SU-DHL-6 (cell line): ENCODE data around the gene LRRFIP2.

Experiments
- H2AFZ ChIP-seq: fragments of 200-600 bp; sonication (generic); 2 replicates; pipeline ENCODE4 v1.6.1; 2014; ENCODE audit warnings: low read depth, mild to moderate bottlenecking, moderate library complexity, mixed read lengths, antibody characterized with exemption, low read length; ENCODE audit not compliant: severe bottlenecking
- H3F3A ChIP-seq: fragments of 200-600 bp; shearing (Covaris generic); 2 replicates; pipeline ENCODE4 v1.6.0; 2016; ENCODE audit warnings: antibody characterized with exemption, mild to moderate bottlenecking; ENCODE audit not compliant: insufficient read depth
- H3K27ac ChIP-seq: fragments of 200-600 bp; sonication (generic); 2 replicates; pipeline ENCODE4 v1.5.1; 2016; ENCODE audit warnings: low read depth, mild to moderate bottlenecking, low read length, moderate library complexity, mixed read lengths
- H3K27me3 ChIP-seq: fragments of 200-600 bp; sonication (generic), shearing (Covaris generic); 2 replicates; pipeline ENCODE4 v1.6.0; 2014; ENCODE audit warnings: mild to moderate bottlenecking, low read length
- H3K36me3 ChIP-seq: fragments of 200-600 bp; sonication (generic); 2 replicates; pipeline ENCODE4 v1.6.1; 2014; ENCODE audit warnings: mild to moderate bottlenecking, low read length, mixed read lengths
- H3K4me2 ChIP-seq: fragments of 300-600, 200-600 bp; shearing (Covaris generic), sonication (generic); 2 replicates; pipeline ENCODE4 v1.6.0; 2014; ENCODE audit warnings: low read length, low read depth, mild to moderate bottlenecking; ENCODE audit not compliant: poor library complexity, severe bottlenecking
- H3K4me3 ChIP-seq: fragments of 200-600 bp; sonication (generic); 2 replicates; pipeline ENCODE4 v1.5.1; 2014; ENCODE audit warnings: antibody characterized with exemption, low read length, mild to moderate bottlenecking, mixed read lengths; ENCODE audit not compliant: insufficient read depth, poor library complexity, severe bottlenecking
- H3K79me2 ChIP-seq: fragments of 200-600 bp; sonication (generic); 2 replicates; pipeline ENCODE4 v1.6.1; 2014; ENCODE audit warnings: mild to moderate bottlenecking, low read length, moderate library complexity; ENCODE audit not compliant: insufficient read depth
- H3K9ac ChIP-seq: fragments of 200-600 bp; sonication (generic); 2 replicates; pipeline ENCODE4 v1.7.0; 2014; ENCODE audit warnings: mild to moderate bottlenecking, low read length
- H3K9me2 ChIP-seq: fragments of 200-600 bp; sonication (generic); replicated peaks from 2 replicates; pipeline ENCODE4 v1.6.1; 2014; ENCODE audit warnings: low read length; ENCODE audit not compliant: insufficient read depth
- H3K9me3 ChIP-seq: fragments of 200-600 bp; sonication (generic); 2 replicates; pipeline ENCODE4 v1.6.1; 2014; ENCODE audit warnings: low read length, mixed read lengths; ENCODE audit not compliant: insufficient read depth
- H4K20me1 ChIP-seq: fragments of 200-600 bp; sonication (generic); 2 replicates; pipeline ENCODE4 v1.6.1; 2014; ENCODE audit warnings: low read depth, mild to moderate bottlenecking, antibody characterized with exemption, low read length, moderate library complexity, mixed read lengths
- CTCF ChIP-seq: fragments of 200-600 bp; sonication (generic); IDR thresholded peaks from one replicate; pipeline ENCODE4 v1.5.1; 2017; ENCODE audit warnings: antibody characterized with exemption, mild to moderate bottlenecking, low read length, moderate library complexity; ENCODE audit not compliant: insufficient read depth, poor library complexity, severe bottlenecking
- EZH2phosphoT487 ChIP-seq: fragments of 200-600 bp; sonication (generic), shearing (Covaris generic); conservative IDR thresholded peaks from 2 replicates; pipeline ENCODE4 v1.6.1; 2018; ENCODE audit warnings: mild to moderate bottlenecking, antibody characterized with exemption, low read length, moderate library complexity, mixed read lengths

Gene LRRFIP2

GRCh38 chr3:37093481-37093880, 80.9 kb downstream of the LRRFIP2 start:
- no peak overlapping the region for H3K27ac ChIP-seq

GRCh38 chr3:37092484-37092883, 81.9 kb downstream of the LRRFIP2 start:
- no peaks in the 10 kb centered on the region for H3F3A ChIP-seq
- H3K9me2 ChIP-seq: no peaks in the 10 kb centered on the region
- no peak overlapping the region for H2AFZ ChIP-seq
- no peak overlapping the region for H3K9ac ChIP-seq
- TF ChIP-seq EZH2phosphoT487 (no peak), CTCF (no peak)
- no peaks in the 10 kb centered on the region for H3K9me3 ChIP-seq
- H3K27ac ChIP-seq: no peak overlapping the region
- no peak overlapping the region for H3K4me3 ChIP-seq
- no peaks in the 10 kb centered on the region for H4K20me1 ChIP-seq
- H3K79me2 ChIP-seq: no peaks in the 10 kb centered on the region
- H3K27me3 ChIP-seq: no peaks in the 10 kb centered on the region
- H3K4me2 ChIP-seq: no peak overlapping the region
- H3K36me3 ChIP-seq: no peaks in the 10 kb centered on the region

More at GRCh38 chr3:37093481-37093880, 80.9 kb downstream of the LRRFIP2 start:
- Histone ChIP-seq H3K9ac (no peak overlapping the region), H3F3A (no peaks in the 10 kb centered on the region), H3K27me3 (no peaks in the 10 kb centered on the region), H4K20me1 (no peaks in the 10 kb centered on the region), H2AFZ (no peak overlapping the region), H3K9me2 (no peaks in the 10 kb centered on the region), H3K9me3 (no peaks in the 10 kb centered on the region), H3K4me3 (no peak overlapping the region), H3K36me3 (no peaks in the 10 kb centered on the region), H3K4me2 (no peak overlapping the region), H3K79me2 (no peaks in the 10 kb centered on the region)
- no peak for TF ChIP-seq CTCF
- no peak for TF ChIP-seq EZH2phosphoT487

- H3K36me3 ChIP-seq: no peaks in the 10 kb centered on the region
- no peaks in the 10 kb centered on the region for H3K79me2 ChIP-seq
- H3K27me3 ChIP-seq: no peaks in the 10 kb centered on the region
- TF ChIP-seq EZH2phosphoT487: no peak
- no peak for TF ChIP-seq CTCF
- H4K20me1 ChIP-seq: no peaks in the 10 kb centered on the region
- no peaks in the 10 kb centered on the region for H3K9me2 ChIP-seq
- no peaks in the 10 kb centered on the region for H3F3A ChIP-seq
- no peak overlapping the region for H2AFZ ChIP-seq
- H3K27ac ChIP-seq: no peak overlapping the region
- no peak overlapping the region for H3K4me2 ChIP-seq
- H3K9me3 ChIP-seq: no peaks in the 10 kb centered on the region
- H3K4me3 ChIP-seq: no peak overlapping the region
- H3K9ac ChIP-seq: no peak overlapping the region
Observed at GRCh38 chr3:37087870-37088269, 86.5 kb downstream of the LRRFIP2 start.

- Histone ChIP-seq H3K27ac (no peak overlapping the region), H3K4me3 (no peak overlapping the region), H3K9ac (no peak overlapping the region), H2AFZ (no peak overlapping the region), H4K20me1 (no peaks in the 10 kb centered on the region), H3K9me3 (no peaks in the 10 kb centered on the region), H3K4me2 (no peak overlapping the region), H3K9me2 (no peaks in the 10 kb centered on the region), H3K27me3 (no peaks in the 10 kb centered on the region), H3F3A (no peaks in the 10 kb centered on the region), H3K36me3 (0 out of 2 replicates have a peak, but pooled peaks cover 5% of the 10 kb centered on the region), H3K79me2 (no peaks in the 10 kb centered on the region)
- no peak for TF ChIP-seq CTCF
- no peak for TF ChIP-seq EZH2phosphoT487
Observed at GRCh38 chr3:37086918-37087317, 87.5 kb downstream of the LRRFIP2 start.
